Tibial nerve (tissue), 4 donors: Measurements from ENCODE around the gene WIPF3.

Experiments
- EP300 ChIP-seq, 2 donors: sonication (generic); formaldehyde crosslinking; IDR thresholded peaks; one replicate each; pipeline ENCODE4 v1.6.1; 2017; ENCODE audit warnings: antibody characterized with exemption in 2 of 2, mild to moderate bottlenecking in 1 of 2
- POLR2A ChIP-seq, 2 donors: fragments of 450-650 bp; IDR thresholded peaks; one replicate each; pipeline ENCODE4 v1.6.1; 2017; ENCODE audit warnings: antibody characterized with exemption in 2 of 2, mild to moderate bottlenecking in 2 of 2, moderate library complexity in 2 of 2
- TF ChIP-seq, protein P1 (sequence below), 5 experiments: fragments of 200-600 bp in 3 of 5; fragments of 450-650 bp in 2 of 5; sonication (generic) in 3 of 5; IDR thresholded peaks; one replicate each; pipeline ENCODE4 v1.5.1; 2016 to 2019; ENCODE audit warnings: antibody characterized with exemption in 5 of 5, mild to moderate bottlenecking in 3 of 5, moderate library complexity in 2 of 5

DNA sequence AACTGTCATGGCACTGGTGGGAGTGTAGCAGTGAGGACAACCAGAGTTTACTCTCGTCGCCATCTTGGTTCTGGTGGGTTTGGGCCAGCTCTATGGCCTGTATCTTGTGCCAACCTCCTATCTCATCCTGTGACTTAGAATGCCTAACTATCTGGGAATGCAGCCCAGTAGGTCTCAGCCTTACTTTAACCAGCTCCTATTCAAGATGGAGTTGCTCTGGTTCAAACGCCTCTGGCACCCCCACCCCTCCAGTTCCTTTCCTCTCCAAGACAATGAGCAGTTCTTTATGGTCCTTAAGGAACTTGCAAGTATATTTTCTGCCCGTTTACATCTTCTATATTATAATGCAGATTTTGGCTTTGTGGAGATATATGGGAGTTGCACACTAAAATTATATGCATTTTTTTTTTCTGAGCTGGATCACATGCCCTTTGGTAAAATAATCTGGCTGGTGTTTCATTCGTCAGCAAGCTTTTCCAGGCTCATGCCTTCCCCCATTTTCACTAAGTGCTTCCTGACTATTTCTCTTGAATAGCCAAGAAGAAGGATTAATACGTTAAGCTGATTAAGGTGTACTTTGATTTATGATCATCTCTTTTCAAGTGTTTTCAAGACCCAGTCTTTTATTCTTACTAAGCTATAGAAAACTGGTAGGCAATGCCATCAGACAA lies 11.2 kb upstream of the WIPF3 start:
- TF ChIP-seq, protein P1, sequence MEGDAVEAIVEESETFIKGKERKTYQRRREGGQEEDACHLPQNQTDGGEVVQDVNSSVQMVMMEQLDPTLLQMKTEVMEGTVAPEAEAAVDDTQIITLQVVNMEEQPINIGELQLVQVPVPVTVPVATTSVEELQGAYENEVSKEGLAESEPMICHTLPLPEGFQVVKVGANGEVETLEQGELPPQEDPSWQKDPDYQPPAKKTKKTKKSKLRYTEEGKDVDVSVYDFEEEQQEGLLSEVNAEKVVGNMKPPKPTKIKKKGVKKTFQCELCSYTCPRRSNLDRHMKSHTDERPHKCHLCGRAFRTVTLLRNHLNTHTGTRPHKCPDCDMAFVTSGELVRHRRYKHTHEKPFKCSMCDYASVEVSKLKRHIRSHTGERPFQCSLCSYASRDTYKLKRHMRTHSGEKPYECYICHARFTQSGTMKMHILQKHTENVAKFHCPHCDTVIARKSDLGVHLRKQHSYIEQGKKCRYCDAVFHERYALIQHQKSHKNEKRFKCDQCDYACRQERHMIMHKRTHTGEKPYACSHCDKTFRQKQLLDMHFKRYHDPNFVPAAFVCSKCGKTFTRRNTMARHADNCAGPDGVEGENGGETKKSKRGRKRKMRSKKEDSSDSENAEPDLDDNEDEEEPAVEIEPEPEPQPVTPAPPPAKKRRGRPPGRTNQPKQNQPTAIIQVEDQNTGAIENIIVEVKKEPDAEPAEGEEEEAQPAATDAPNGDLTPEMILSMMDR (IDR thresholded peaks at IDR 0.05): no peak
- TF ChIP-seq POLR2A (IDR thresholded peaks at IDR 0.05) (no peak), EP300 (IDR thresholded peaks at IDR 0.05) (no peak)
